ENCODE measurements around the gene RGMA. TPM values are rescaled to one million over a fixed set of nuclear protein-coding genes. Genes with fewer than 3 reads are reported as not detected.
"Not testable (repeated sequence)": the region's sequence is repeated elsewhere in the genome, so short reads cannot be mapped to it uniquely, and the experiment has no call there.

RGMA gene
- total RNA-seq, 2 donors from 2014 or later = 0.18 to 0.32 TPM

DNA sequence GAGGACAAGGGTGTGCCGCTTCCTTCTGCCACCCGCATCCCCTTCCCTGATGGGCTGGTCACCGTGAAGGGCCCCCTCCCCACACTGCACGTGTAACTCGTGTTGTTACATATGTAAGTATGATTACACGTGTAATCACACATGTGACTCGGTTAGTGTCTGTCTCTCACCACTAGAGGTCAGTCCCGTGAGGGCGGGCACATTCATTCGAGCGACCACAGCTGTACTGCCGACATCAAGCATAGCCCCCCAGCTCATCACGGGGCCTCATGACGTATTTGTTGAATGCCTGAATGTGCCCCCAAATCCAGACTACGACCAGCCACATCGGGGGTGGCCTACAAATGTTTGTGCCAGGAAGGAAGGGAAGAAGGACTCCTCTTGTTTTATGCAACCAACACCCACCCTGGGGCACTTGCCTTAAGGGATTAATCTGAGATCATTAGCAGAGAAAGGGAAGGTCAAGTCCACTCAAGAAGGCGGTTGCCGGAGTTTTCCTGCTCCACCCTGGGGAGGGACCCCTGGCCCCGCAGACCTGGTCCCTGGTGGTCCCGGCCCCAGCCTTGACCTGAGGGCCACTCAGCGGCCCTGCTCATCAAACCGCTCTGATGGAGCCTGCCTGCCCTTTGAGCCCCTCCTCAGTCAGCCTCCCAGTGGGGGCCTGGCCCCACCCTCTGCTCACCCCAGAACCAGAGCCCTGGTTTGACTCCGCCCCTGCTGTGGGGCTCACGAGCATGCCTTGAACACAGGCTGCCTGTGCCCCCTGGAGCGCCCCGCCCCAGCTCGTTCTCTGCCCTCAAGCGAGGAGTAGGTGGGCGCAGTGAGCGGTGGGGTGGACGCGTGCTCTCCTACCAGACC, 52.8 kb downstream of the RGMA start:
- H3K9me3 Mint-ChIP-seq = no peaks in the 10 kb centered on the region
- ATAC-seq = peak; percentile 63 to 74
- peak; percentile 42 to 45 for DNase-seq (ENCODE audit: low spot score in 2 of 2)
- H3K36me3 Mint-ChIP-seq = no peaks in the 10 kb centered on the region
- no peak overlapping the region for H3K27ac Mint-ChIP-seq

DNA sequence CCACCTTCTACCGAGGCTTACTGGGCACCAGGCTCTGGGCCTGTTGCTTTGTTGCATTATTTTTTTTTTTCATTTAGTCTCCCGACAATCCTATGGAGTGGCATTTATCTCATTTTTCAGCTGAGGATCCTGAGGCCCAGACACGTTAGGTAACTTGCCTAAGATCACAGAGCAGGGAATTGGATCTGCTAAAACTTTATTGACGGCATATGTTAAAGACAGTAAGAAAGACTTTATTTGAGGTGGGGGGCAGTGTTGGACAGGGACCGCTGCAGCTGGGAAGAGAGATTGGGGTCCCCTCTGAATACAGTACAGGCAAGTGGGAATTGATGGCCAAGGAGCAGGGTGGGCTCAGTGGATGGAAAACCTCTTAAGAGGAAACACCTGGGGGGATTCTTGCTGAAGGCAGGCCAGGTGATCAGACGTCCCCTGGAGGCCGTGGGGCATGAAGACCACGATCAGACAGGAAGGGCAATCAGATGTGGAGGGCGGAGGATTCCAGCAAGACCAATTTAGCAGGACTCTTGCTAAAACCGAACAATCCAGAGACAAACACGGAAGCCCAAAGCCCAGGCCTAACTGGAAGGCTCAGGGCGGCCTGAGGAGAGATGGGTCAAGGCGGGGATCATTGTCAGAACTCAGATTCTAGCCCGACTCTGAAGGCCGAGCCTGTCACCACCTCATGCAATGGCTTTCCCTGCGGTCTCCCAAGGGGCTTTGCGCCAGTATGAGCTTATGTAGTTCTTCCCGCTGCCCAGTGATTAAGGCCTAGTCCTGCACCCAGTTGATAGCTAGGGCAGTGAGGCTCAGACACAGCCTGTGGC, 53.7 kb downstream of the RGMA start:
- DNase-seq (ENCODE audit: low spot score in 2 of 2) = peak in 1 of 2 donors; percentile 38
- H3K36me3 Mint-ChIP-seq = no peaks in the 10 kb centered on the region
- ATAC-seq = no peak
- no peak overlapping the region for H3K27ac Mint-ChIP-seq
- no peaks in the 10 kb centered on the region for H3K9me3 Mint-ChIP-seq

DNA sequence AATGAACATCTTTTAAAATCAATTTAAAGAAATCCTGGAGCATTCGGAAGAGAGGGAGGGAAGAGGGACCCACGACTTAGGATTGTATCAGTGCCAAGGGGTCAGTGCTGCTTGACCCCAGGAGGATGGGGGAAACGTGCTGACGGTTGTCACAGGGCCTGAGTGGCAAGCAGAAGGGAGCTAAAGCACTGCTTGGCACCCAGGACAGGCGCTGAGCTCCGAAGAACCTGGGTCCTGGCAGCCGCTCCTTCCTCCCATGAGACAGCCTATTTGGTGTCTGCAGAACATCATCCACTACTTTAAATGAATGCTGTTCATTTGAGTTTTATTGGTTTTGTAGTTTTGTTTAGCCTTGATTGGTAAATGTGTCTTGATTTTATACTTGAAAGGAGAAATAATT, 54.5 kb downstream of the RGMA start:
- no peak overlapping the region for H3K27ac Mint-ChIP-seq
- ATAC-seq (no peak), DNase-seq (ENCODE audit: low spot score in 2 of 2) (peak in 1 of 2 donors; percentile 38)
- no peaks in the 10 kb centered on the region for H3K9me3 Mint-ChIP-seq
- H3K36me3 Mint-ChIP-seq = no peaks in the 10 kb centered on the region

DNA sequence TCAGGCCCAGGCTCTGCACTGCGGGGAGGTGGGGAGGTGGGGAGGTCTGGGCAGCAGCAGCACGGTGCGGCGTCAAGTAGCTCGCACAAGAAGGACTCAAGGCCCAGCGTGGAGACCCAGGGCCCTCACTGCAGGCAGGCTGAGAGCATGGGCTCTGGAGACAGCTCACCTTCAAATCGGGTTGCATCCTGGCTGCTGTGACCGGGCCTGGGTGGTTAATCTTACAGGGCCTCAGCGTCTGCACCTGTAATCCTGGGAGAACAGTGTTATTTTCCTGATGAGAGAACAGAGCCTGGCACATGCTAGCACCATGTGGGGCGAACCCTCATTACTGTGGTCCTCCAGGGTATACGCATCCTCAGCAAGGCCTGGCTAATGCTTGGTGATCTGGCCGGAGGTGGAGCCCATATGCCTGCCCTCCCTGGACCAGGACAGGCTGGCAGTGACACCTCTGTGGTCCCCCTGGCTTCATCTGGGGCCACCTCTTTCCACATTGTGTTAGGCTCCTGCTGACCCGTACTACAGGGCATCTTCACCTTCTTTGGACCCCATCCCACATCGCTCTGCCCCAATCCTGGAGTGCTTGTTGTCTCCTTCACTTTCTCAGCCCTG, 55.5 kb downstream of the RGMA start:
- Mint-ChIP-seq H3K27ac (peak overlapping the region in 1 of 2 donors; percentile 72), H3K36me3 (no peaks in the 10 kb centered on the region), H3K9me3 (no peaks in the 10 kb centered on the region)
- DNase-seq (ENCODE audit: low spot score in 2 of 2) = no peak
- no peak for ATAC-seq

DNA sequence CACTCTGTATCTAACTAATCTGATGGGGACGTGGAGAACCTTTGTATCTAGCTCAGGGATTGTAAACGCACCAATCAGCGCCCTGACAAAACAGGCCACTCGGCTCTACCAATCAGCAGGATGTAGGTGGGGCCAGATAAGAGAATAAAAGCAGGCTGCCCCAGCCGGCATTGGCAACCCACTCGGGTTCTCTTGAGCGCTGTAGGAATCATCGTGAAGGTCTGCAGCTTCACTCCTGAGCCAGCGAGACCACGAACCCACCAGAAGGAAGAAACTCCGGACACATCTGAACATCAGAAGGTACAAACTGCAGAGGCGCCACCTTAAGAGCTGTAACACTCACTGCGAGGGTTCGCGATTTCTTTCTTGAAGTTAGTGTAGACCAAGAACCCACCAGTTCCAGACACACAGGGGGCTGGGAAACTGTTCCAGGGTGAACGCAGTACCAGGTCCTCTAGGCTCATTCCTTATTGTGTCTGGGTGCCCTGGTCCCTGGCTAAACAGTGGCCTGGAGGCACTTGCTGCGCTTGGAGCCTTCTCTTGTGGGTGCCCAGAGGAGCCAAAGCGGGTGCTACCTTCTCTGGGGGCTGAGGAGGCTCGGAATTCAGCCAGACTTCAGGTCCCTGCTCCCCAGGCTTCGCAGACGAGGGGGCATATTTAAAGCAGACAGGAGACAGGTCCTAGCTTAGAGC, 56.4 kb downstream of the RGMA start:
- H3K9me3 Mint-ChIP-seq; ATAC-seq; DNase-seq (ENCODE audit: low spot score in 2 of 2); H3K36me3 Mint-ChIP-seq: not testable (repeated sequence)
- peak overlapping the region in 1 of 2 donors; percentile 72 for H3K27ac Mint-ChIP-seq

DNA sequence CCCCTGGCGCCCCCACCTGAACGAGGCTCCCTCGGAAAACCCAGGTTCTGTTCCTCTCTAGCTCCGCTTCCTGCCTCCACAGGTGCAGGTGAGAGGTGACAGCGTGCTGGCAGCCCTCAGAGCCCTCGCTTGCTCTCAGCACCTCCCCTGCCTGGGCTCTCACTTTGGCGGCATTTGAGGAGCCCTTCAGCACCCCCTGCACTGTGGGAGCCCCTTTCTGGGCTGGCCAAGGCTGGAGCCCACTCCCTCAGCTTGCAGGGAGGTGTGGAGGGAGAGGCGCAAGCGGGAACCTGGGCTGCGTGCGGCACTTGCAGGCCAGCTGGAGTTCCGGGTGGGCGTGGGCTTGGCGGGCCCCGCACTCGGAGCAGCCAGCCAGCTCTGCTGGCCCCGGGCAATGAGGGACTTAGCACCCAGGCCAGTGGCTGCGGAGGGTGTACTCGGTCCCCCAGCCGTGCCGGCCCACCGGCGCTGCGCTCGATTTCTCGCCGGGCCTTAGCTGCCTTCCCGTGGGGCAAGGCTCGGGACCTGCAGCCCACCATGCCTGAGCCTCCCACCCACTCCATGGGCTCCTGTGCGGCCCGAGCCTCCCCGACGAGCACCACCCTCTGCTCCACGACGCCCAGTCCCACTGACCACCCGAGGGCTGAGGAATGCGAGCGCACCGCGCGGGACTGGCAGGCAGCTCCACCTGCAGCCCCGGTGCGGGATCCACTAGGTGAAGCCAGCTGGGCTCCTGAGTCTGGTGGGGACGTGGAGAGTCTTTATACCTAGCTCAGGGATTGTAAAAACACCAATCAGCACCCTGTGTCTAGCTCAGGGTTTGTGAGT, 57.2 kb downstream of the RGMA start:
- ATAC-seq, H3K9me3 Mint-ChIP-seq, H3K36me3 Mint-ChIP-seq: not testable (repeated sequence)
- H3K27ac Mint-ChIP-seq = peak overlapping the region in 1 of 2 donors; percentile 61
- peak in 1 of 2 donors; percentile 52 for DNase-seq (ENCODE audit: low spot score in 2 of 2)

DNA sequence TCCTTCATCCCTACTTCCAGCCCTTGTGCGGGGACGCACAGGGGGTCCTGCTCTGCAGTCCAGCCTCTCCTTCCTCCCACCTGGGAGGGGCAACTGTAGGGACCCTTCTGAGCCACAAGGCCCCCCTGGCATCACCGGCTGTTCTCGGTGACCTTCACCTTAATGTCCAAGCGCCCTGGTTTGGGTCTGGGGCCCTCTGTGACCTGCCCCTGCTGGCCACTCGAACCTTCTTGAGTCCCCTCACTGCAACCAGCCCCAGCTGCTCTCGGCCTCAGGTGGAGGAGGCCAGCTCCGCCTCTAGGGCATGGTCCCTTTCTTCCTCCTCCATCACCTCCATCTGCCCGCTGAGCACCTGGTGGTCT, 57.9 kb downstream of the RGMA start:
- Mint-ChIP-seq H3K36me3 (no peaks in the 10 kb centered on the region), H3K27ac (peak overlapping the region in 1 of 2 donors; percentile 61)
- no peak for ATAC-seq

DNA sequence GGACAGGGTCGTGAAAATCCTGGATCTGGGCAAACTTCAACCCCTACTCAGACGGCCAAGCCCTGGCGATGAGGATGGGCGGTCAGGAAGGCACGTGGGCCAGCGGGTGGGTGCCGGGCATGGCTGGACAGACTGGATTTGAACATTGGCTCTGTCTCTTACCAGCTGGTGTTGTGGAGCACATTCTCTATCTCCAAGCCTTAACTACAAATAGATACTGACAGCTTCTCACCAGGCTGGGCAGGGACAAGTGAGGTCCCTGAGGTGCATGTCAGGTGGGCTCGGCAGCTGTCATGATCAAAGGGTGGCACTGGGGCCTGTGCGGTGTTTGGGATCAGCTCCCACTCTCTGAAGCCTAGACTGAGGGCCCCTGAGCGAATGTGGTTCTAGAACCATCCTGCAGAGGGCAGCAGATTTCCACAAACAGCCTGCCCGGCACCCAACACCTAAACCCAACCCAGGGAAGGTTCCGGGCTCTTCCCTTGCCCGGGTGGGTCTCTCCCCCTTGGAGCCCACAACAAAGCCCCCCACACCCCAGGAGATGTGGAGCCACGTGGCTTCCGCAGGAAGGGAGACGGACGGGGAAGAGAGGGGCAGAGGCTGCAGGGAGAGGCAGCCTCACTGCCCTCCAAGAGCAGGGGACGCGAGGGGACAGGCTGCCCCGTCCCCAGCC, 58.4 kb downstream of the RGMA start:
- no peaks in the 10 kb centered on the region for H3K9me3 Mint-ChIP-seq
- peak overlapping the region; percentile 76 to 92 for H3K27ac Mint-ChIP-seq
- peaks cover 0 to 5% of the 10 kb centered on the region in 2 donors for H3K36me3 Mint-ChIP-seq
- DNase-seq (ENCODE audit: low spot score in 2 of 2) = peak; percentile 68 to 77
- peak; percentile 73 to 81 for ATAC-seq

More for the DNA sequence above, 57.9 kb downstream of the RGMA start:
- no peak for DNase-seq (ENCODE audit: low spot score in 2 of 2)
- H3K9me3 Mint-ChIP-seq = no peaks in the 10 kb centered on the region

DNA sequence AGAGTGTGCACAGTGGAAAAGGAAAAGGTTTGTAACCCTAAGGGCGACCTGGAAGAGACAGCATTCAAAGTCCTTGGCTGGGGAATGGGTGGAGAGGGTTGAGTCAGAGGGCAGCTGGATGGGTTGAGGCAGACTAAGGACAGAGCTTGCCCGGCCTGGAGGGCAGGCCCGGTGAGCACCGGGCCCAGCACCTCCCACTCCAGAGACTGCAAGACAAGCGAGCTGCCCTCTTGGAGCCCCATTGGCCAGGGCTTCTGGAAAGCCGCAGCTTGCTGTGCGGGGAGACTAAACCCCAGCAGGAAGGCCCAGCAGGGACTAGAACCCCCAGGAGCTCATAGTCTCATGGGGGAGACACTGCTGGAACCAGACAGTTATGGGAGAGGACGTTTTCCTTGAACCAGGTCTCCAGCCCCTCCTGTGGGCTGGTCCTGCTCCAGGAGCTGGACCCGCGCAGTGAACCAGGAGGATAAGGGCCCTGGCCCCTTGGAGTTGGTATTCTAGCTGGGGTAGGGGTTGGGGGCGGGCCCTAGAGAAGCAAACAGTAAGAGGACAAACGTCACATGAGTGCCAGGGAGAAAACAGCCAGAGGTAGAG, 59.1 kb downstream of the RGMA start:
- Mint-ChIP-seq H3K27ac (peak overlapping the region; percentile 76 to 92), H3K36me3 (peaks cover 0 to 11% of the 10 kb centered on the region in 2 donors), H3K9me3 (no peaks in the 10 kb centered on the region)
- ATAC-seq = peak in 1 of 2 donors; percentile 2
- DNase-seq (ENCODE audit: low spot score in 2 of 2) = peak in 1 of 2 donors; percentile 54

DNA sequence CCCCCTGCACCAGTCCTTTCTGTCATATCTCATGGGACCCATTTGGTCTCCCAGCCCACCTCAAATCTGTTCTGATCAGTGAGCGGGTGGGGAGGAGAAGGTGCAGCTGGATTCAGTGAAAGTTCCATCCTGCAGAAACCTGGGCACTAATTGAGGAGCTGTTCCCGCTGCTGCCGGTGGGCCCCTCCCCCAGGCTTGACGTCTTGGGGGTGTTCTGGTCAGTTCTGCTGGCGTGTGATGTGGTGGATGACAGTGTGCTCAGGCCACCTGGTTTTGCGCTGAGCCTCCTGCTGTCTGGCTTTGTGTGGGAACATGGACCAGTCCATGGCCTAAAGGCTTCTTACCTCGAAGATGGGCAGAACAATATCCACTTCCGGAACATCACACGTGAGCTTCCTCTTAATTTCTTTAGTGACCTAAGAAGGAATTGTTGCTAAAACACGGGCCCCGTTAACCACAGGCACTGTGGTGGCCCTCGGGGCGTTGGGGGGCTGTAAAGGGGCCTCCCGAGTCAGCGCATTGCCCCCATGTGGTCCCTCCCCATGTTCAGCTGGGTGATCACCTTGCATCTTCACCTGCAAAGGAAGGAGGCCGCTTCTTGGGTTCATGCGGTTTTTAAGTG, 59.7 kb downstream of the RGMA start:
- DNase-seq (ENCODE audit: low spot score in 2 of 2) (peak in 1 of 2 donors; percentile 49), ATAC-seq (no peak)
- Mint-ChIP-seq H3K27ac (peak overlapping the region; percentile 76 to 92), H3K36me3 (peaks cover 6 to 17% of the 10 kb centered on the region in 2 donors), H3K9me3 (no peaks in the 10 kb centered on the region)

DNA sequence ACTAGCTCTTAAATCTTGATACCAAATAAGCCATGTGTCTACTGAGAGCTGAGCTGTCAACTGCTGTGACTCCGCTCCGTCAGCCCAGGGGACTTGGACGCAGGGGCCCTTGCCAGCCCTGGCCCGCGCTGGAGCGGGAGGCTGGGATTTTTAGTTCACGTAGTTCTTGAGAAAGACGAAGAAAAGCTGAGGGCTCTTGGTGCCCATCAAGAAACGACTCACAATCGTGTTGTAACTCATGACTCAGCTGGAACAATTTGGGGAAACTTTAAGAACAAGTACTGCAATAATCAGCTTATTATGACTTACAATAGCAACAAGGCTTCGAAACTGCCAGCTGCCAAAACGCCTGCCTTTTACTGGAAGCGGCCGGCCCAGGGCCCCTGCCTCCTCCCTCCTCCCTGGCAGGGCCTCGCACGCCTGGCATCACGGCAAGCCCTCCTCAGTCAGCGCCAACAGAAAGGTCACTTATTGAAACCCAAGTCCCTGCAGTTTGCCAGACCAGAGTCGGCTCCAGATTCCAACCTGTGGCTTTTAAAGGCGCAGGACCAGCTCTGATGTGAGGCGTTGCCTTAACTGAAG, 60.3 kb downstream of the RGMA start:
- DNase-seq (ENCODE audit: low spot score in 2 of 2) = peak in 1 of 2 donors; percentile 51
- Mint-ChIP-seq H3K27ac (peak overlapping the region; percentile 75 to 92), H3K36me3 (peaks cover 10 to 23% of the 10 kb centered on the region in 2 donors), H3K9me3 (no peaks in the 10 kb centered on the region)
- peak; percentile 9 to 11 for ATAC-seq

DNA sequence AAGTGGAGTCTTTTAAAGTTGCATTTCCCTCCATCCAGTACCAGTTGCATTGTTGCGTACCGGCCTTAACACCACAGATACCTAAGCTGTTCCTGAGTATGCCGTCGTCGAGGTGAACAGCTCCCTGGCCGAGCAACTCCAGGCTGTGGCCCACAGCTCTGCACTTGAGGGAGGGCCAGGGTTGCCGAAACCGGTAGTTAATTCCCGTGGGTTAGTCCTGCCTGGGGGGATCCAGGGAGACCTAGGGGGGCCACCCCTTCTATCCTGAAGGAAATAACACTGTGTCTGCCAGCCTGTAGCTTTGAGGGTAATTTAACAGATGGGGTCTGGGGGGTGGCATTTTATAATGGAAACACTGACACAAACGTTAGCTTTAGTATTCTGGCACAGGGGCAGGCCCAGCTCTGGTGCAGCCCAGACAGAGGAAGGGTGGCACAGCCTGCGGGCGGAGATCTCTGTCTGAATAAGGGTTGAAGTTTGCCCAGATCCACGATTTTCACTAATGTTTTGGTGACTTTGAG, 60.8 kb downstream of the RGMA start:
- peaks cover 14 to 29% of the 10 kb centered on the region in 2 donors for H3K36me3 Mint-ChIP-seq
- peaks cover 0 to 1% of the 10 kb centered on the region in 2 donors for H3K9me3 Mint-ChIP-seq
- peak overlapping the region; percentile 75 to 92 for H3K27ac Mint-ChIP-seq
- peak in 1 of 2 donors; percentile 55 for DNase-seq (ENCODE audit: low spot score in 2 of 2)
- no peak for ATAC-seq

DNA sequence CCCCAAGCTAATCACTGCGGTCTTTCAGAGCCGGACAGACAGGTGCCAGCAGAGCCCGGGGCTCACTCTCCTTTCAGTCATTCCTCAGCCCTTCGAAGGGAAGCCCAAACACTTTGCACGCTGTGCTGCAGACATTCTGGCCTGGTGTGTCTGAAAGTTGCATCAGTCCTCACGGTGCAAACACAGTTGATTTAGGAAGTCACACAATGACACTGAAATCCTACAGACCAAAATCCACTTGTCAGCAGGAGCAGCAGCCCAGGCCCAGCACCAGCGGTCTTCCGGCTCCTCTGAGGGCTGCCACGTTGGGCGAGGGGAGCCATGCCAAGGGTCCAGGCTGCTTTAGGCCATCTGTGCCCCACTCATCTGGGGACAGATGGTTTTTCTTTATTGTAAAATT, 61.6 kb downstream of the RGMA start:
- peaks cover 0 to 8% of the 10 kb centered on the region in 2 donors for H3K9me3 Mint-ChIP-seq
- DNase-seq (ENCODE audit: low spot score in 2 of 2) (peak in 1 of 2 donors; percentile 50), ATAC-seq (no peak)
- H3K27ac Mint-ChIP-seq = peak overlapping the region in 1 of 2 donors; percentile 79
- peaks cover 21 to 36% of the 10 kb centered on the region in 2 donors for H3K36me3 Mint-ChIP-seq

DNA sequence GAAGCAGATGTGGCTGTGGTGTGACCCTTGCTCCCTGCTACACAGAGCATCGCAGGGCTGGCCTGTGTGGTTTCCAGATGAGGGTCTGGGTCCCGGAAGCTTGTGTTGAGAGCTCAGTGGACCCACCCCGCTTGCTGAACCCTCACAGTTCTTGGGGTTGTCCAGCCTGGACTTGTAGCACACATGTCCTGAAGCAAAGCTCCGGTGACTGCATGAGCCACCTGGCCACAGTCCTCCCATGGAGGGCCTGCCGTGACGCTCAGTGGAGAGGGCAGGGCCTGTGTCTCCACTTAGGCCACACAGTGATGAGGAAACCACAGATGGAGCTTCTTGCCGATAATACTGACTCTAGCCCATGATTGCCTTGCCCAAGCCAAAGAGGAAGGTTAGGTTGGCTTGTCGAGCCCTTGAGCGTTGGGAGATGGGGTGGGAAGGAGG, 62.6 kb downstream of the RGMA start:
- H3K36me3 Mint-ChIP-seq = peaks cover 27 to 46% of the 10 kb centered on the region in 2 donors
- peak overlapping the region; percentile 47 to 71 for H3K27ac Mint-ChIP-seq
- H3K9me3 Mint-ChIP-seq = peaks cover 0 to 8% of the 10 kb centered on the region in 2 donors
- ATAC-seq = no peak
- no peak for DNase-seq (ENCODE audit: low spot score in 2 of 2)
